Right atrium auricular region (tissue), 2 donors: ENCODE data around the gene STXBP5L. TPM values are rescaled to one million over a fixed set of nuclear protein-coding genes. Genes with fewer than 3 reads are reported as not detected.

Experiments used
- DNase-seq: peaks from one replicate; pipeline ENCODE4 v3.0.0-alpha.2; 2019; ENCODE audit warnings: low spot score
- H3K27ac ChIP-seq, 2 donors: fragments of 200-600 bp; sonication (generic); 1 replicate in 1 of 2; 2 replicates in 1 of 2; pipeline ENCODE4 v1.5.1; 2016 to 2019
- H3K27me3 ChIP-seq, 2 donors: fragments of 200-600 bp; sonication (generic); one replicate each; pipeline versions ENCODE4 v1.5.1 to v1.6.0; 2017 to 2019
- H3K36me3 ChIP-seq: fragments of 200-600 bp; sonication (generic); one replicate; pipeline ENCODE4 v1.5.1; 2016
- H3K4me1 ChIP-seq, 2 donors: fragments of 200-600 bp; sonication (generic); one replicate each; pipeline versions ENCODE4 v1.5.1 to v1.6.0; 2017 to 2019
- H3K4me3 ChIP-seq, 2 donors: fragments of 200-600 bp; sonication (generic); 1 replicate in 1 of 2; 2 replicates in 1 of 2; pipeline ENCODE4 v1.5.1; 2017 to 2019; ENCODE audit warnings: mild to moderate bottlenecking in 1 of 2, moderate library complexity in 1 of 2
- H3K9me3 ChIP-seq, 2 donors: fragments of 200-600 bp; sonication (generic); one replicate each; pipeline ENCODE4 v1.5.1; 2019
- total RNA-seq, 2 donors: library from RNA; depleted of rRNA; stranded (reverse); fragments of >200 nt; gene quantifications; one replicate each; pipeline ENCODE4 v1.1.0, GENCODE V29; 2016
- TF ChIP-seq, protein P1 (sequence below), 2 donors: fragments of 200-600 bp; sonication (generic); IDR thresholded peaks; one replicate each; pipeline ENCODE4 v1.5.1; 2019; ENCODE audit warnings: antibody characterized with exemption in 2 of 2

Gene STXBP5L
- total RNA-seq, result not detected

DNA sequence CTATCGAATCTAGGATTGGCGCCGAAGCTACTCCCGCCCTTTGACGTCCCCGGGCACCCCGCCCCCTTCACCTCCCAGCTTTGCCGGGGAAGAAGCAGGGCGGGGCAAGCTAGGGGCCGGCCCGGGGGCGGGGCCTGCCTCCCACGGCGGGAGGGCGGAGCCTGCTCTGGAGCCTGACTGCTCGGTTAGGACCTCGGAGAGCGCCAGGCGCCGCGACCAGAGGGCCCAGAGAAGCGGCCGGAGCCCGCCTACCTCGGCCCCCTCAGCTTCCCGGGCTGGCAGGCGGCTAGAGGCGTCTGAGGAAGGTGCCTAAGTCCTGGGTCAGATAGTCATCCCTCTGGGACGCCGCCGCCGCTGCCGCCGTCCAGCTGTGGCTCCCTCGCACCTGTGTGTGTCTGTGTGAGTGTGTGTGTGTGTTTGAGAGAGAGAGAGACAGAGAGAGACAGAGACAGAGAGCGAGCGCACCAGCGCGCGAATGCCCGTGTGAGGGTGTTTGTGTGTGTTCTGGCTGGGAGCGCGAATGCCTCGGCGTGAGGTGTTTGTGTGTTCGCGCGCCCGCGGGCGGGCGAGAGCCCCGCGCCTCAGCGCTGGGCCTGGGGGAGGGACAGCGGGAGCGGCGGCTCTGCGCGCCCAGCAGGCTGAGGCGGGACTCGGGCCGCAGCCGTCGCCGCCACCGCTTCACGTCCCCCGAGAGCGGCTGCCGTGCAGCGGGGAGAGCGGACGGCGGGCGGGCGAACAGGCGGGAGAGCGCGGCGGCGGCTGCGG, at the start of gene STXBP5L:
Gene STXBP5L, plus strand, starts transcription at position 176 of the 765 bp plus-strand sequence. CDS start 1,374 bp downstream, outside the sequence.
- Histone ChIP-seq H3K4me3 (peak within 1 kb of the TSS; percentile 21 to 52), H3K27me3 (peaks cover 0 to 4% of the 10 kb centered on the region in 2 donors), H3K9me3 (no peaks in the 10 kb centered on the region), H3K4me1 (peaks cover 0 to 24% of the 10 kb centered on the region in 2 donors), H3K27ac (no peak within 1 kb of the TSS), H3K36me3 (no peaks in the 10 kb centered on the region)
- TF ChIP-seq, protein P1, sequence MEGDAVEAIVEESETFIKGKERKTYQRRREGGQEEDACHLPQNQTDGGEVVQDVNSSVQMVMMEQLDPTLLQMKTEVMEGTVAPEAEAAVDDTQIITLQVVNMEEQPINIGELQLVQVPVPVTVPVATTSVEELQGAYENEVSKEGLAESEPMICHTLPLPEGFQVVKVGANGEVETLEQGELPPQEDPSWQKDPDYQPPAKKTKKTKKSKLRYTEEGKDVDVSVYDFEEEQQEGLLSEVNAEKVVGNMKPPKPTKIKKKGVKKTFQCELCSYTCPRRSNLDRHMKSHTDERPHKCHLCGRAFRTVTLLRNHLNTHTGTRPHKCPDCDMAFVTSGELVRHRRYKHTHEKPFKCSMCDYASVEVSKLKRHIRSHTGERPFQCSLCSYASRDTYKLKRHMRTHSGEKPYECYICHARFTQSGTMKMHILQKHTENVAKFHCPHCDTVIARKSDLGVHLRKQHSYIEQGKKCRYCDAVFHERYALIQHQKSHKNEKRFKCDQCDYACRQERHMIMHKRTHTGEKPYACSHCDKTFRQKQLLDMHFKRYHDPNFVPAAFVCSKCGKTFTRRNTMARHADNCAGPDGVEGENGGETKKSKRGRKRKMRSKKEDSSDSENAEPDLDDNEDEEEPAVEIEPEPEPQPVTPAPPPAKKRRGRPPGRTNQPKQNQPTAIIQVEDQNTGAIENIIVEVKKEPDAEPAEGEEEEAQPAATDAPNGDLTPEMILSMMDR (IDR thresholded peaks at IDR 0.05), result no peak
- no peak for DNase-seq

DNA sequence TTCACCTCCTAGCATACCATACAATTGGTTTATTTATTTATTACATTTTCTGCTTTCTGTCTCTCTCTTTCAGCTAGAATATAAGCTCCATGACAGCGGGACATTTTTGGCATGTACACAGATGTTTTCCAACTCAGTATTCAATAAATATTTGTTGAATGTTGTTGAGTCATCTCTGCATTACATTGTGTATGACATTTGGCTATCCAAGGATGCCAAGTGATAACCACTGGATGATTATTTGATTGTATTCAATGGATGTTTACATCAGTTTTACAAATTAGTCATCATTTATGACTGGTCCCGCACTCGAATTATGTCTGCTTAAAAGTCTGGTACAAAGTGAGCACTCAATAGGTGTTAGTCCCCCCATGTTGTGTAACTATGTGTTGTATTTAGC, 49.5 kb upstream of the STXBP5L start:
- H3K4me1 ChIP-seq, result peaks cover 0 to 7% of the 10 kb centered on the region in 2 donors
- no peak overlapping the region for H3K27ac ChIP-seq
- H3K4me3 ChIP-seq, result no peak overlapping the region
- TF ChIP-seq, protein P1 (IDR thresholded peaks at IDR 0.05), result no peak
- H3K27me3 ChIP-seq, result no peaks in the 10 kb centered on the region
- DNase-seq, result no peak
- H3K36me3 ChIP-seq, result no peaks in the 10 kb centered on the region
- no peaks in the 10 kb centered on the region for H3K9me3 ChIP-seq

DNA sequence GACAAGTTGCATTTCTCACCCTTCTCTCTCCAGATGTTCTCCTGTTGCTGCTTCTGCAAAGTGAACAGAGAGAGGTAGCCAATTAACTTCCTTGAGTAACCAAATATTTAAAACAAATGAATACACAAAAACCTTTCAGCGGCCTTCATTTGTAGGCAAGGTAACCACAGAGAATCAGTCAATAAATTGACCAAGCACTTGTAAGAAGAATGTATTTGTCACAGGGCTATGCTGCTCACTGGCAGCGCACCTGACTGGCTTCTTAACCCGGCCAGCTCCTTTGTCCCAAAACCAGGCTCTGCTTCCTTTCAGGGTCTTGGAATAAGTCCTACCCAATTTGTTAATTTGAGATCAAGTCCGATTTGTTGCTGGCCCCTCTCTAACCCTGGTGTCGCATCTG, 43.5 kb upstream of the STXBP5L start:
- DNase-seq, result no peak
- no peaks in the 10 kb centered on the region for H3K36me3 ChIP-seq
- no peaks in the 10 kb centered on the region for H3K9me3 ChIP-seq
- H3K4me1 ChIP-seq, result no peaks in the 10 kb centered on the region
- H3K27ac ChIP-seq, result no peak overlapping the region
- TF ChIP-seq, protein P1 (IDR thresholded peaks at IDR 0.05), result no peak
- no peaks in the 10 kb centered on the region for H3K27me3 ChIP-seq
- H3K4me3 ChIP-seq, result no peak overlapping the region

DNA sequence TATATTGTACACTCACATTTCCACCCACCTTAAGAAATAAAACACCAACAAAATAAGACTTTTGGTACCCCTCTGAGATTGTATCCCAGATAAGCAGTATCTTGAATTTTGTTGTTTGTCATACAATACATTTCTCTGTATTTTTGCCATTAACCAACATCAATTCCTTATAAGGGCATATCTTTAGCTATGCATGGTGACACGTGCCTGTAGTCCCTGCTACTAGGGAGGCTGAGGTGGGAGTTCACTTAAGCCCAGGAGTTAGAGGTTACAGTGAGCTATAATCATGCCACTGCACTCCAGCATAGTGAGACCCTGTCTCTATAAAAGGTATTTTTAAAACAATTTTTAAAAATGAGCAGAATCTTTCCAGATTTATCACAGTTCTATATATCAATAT, 32.5 kb upstream of the STXBP5L start:
- TF ChIP-seq, protein P1 (IDR thresholded peaks at IDR 0.05), result no peak

DNA sequence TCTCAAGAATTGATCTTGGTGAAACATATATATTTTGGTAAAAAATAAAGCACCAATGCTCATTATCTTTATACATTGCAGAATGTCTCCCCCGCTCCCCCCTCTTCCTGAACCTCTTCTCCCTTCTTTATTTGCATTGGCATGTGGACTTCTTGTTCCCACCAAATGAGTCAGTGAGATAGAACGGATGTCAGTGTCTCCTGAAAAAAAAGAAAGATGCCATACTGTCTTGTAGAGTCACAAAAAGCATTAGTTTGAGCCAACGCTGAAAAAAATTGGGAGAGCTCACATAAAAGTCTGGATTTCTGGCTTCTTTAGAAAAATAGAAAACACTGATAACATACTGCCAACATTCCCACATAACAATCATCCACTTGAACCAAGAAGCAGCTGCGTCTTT, 32.0 kb upstream of the STXBP5L start:
- H3K9me3 ChIP-seq, result no peaks in the 10 kb centered on the region
- no peak overlapping the region for H3K27ac ChIP-seq
- H3K4me3 ChIP-seq, result no peak overlapping the region
- TF ChIP-seq, protein P1 (IDR thresholded peaks at IDR 0.05), result no peak
- no peaks in the 10 kb centered on the region for H3K36me3 ChIP-seq
- no peak for DNase-seq
- H3K4me1 ChIP-seq, result no peaks in the 10 kb centered on the region
- H3K27me3 ChIP-seq, result no peaks in the 10 kb centered on the region

More for the DNA sequence above, 32.5 kb upstream of the STXBP5L start:
- no peak overlapping the region for H3K27ac ChIP-seq
- no peaks in the 10 kb centered on the region for H3K36me3 ChIP-seq
- no peaks in the 10 kb centered on the region for H3K4me1 ChIP-seq
- H3K27me3 ChIP-seq, result no peaks in the 10 kb centered on the region
- H3K9me3 ChIP-seq, result no peaks in the 10 kb centered on the region
- DNase-seq, result no peak
- no peak overlapping the region for H3K4me3 ChIP-seq

DNA sequence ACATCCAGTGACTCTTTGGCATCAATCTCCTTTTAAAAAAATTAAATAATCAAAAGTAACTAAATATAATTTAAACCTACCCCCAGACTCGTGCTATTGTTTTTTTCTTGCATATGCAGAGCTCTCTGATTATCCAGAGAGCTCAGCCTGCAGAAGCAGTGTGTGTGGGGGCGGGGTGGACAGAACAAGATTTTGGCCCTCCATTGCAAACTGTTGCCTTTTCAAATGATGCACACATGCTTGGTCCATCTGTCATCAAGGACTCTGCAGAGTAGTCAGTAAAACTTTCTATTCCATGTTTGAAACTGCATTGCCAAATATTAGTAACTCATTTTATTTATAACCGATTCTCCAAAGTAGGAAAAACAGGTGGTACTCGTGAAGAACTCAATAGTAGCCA, 28.6 kb upstream of the STXBP5L start:
- H3K9me3 ChIP-seq, result no peaks in the 10 kb centered on the region
- TF ChIP-seq, protein P1 (IDR thresholded peaks at IDR 0.05), result no peak
- H3K27ac ChIP-seq, result no peak overlapping the region
- H3K4me3 ChIP-seq, result no peak overlapping the region
- no peaks in the 10 kb centered on the region for H3K27me3 ChIP-seq
- H3K36me3 ChIP-seq, result no peaks in the 10 kb centered on the region
- no peak for DNase-seq
- H3K4me1 ChIP-seq, result no peaks in the 10 kb centered on the region
